Iris pigment epithelial cell (primary cell): Measurements from ENCODE around the gene CKAP2L.

Experiments used
- DNase-seq: peaks from one replicate; pipeline ENCODE4 v3.0.0-alpha.2; 2011; ENCODE audit warnings: low read depth

Gene CKAP2L, protein sequence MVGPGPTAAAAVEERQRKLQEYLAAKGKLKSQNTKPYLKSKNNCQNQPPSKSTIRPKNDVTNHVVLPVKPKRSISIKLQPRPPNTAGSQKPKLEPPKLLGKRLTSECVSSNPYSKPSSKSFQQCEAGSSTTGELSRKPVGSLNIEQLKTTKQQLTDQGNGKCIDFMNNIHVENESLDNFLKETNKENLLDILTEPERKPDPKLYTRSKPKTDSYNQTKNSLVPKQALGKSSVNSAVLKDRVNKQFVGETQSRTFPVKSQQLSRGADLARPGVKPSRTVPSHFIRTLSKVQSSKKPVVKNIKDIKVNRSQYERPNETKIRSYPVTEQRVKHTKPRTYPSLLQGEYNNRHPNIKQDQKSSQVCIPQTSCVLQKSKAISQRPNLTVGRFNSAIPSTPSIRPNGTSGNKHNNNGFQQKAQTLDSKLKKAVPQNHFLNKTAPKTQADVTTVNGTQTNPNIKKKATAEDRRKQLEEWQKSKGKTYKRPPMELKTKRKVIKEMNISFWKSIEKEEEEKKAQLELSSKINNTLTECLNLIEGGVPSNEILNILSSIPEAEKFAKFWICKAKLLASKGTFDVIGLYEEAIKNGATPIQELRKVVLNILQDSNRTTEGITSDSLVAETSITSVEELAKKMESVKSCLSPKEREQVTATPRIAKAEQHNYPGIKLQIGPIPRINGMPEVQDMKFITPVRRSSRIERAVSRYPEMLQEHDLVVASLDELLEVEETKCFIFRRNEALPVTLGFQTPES

GRCh38 chr2:112764071-112765044 lies at the start of gene CKAP2L:
CKAP2L (minus strand) TSS chr2:112764609; CDS start chr2:112764598, 11 bp downstream.
- DNase-seq = peak; percentile 99

DNA sequence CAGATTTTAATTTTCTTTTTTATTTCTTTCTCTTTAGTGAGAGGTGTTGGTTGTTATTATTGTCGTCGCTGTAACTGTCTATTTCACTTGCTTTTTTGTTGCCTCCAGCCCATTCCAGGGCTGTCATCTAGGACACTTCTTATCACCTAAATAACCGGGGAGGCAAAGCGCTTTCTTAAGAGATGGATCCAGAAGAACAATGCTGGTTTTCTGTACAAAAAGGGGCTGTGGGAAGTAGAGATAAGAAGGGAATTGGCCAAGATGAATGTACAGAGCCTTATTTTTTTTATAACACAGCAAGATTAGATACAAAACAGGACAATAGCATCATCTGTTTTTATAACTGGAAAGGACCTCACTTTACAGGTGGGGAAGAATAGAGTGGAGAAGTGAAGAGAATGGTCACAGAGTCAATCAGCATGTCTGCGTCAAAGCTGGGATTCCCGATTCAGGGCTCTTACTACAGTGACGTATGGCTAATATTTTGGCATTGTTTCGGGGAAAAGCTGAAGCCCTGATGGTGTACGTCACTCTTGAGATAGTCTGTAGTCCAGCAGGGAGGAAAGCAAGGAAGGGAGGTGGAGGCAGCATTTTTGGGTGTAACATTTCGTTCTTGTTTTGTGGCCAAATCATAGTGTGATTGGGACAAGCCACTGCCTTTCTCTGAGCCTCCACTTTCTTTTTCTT lies 49.0 kb upstream of the CKAP2L start:
- no peak for DNase-seq

DNA sequence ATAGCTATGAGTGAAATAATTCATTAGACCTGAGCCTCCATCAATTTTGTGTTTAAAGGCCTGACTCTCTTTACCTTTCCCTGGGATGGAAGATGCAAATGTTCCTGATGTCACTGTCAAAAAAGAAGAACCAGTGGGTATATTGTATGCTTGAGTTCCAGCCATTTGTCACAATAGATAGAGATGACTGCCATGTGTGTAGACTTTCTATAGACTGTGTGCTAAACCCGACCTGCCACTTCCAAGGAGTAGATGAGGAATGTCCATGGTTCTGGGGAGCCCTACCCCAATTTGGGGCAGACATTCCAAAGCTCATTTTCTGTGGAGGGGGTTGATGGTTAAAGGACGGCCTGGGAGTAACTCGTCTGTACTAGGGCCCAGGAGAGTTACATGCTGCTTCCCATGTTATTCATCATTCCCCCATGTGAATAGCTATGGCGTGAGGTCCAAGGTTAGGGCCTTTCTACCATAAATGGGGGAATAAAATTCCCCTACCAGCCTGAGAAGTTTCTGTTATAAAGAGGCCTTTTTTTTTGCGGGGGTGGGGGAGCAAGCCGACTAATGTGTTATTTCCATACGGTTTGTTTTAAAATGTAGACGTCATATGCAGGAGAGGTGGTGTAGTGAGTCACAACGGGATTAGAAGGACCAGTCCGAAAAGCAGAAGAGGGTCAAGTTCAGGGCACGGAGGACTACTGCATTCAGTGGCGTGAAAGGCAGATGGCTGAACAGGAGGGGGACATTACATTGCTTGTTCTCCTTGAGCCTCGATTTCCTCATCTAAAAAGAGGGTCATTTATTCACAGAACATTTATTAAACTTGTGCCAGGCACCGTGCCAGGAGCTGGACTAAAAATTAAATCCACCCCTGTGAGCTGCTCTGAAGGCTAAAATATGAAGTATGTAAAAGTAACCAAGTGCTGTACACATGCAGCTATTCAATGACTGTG lies 48.2 kb upstream of the CKAP2L start:
- peak; percentile 91 for DNase-seq

- DNase-seq = peak; percentile 89
Observed at GRCh38 chr2:112811841-112812306, 47.5 kb upstream of the CKAP2L start.

- DNase-seq = no peak
Observed at GRCh38 chr2:112811276-112811831, 46.9 kb upstream of the CKAP2L start.

- no peak for DNase-seq
Observed at GRCh38 chr2:112809112-112809511, 44.7 kb upstream of the CKAP2L start.

- no peak for DNase-seq
Observed at GRCh38 chr2:112807233-112807807, 42.9 kb upstream of the CKAP2L start.

- no peak for DNase-seq
Observed at GRCh38 chr2:112805542-112805941, 41.1 kb upstream of the CKAP2L start.

GRCh38 chr2:112803691-112804521 lies 39.5 kb upstream of the CKAP2L start:
- peak; percentile 94 for DNase-seq

- DNase-seq = no peak
Observed at GRCh38 chr2:112800881-112801583, 36.6 kb upstream of the CKAP2L start.

- peak; percentile 37 for DNase-seq
Observed at GRCh38 chr2:112798979-112799975, 34.9 kb upstream of the CKAP2L start.

DNA sequence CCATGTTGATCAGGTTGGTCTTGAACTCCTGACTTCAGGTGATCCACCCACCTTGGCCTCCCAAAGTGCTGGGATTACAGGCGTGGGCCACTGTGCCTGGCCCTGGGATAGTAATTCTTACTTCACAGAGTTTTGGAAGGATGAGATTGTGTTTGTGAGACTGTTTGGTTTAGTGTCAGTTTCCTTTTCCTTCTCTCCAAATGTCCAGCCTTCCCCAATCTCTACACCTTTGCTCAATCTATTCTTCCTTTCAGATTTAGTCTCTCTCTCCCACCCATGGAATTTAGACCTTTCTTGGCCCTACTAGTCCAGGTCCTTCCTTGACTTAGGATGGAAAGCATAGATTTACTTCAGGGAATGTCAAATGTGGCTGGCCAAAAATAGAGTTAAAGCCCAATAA lies 32.1 kb upstream of the CKAP2L start:
- DNase-seq = no peak

DNA sequence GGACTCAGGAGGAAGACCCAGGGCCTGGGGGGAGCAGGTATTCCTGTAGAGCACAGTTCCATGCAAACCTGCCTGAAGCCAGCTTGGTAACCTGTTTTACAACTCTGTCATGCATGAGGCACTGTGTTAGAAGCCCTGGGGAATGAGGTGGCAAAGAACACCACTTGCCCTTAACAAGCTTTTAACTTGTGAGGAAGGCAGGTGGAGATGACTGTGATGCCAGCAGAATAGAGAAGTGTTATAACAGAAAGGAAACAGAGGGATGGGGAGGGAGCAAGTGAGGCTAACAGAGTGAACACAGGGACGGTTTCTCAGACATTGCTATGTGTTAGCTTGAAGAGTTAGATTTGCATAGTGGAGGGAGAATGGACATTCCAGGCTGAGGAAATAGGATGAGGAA lies 31.4 kb upstream of the CKAP2L start:
- no peak for DNase-seq

- DNase-seq = no peak
Observed at GRCh38 chr2:112794841-112795240, 30.4 kb upstream of the CKAP2L start.

GRCh38 chr2:112794131-112794733 lies 29.8 kb upstream of the CKAP2L start:
- DNase-seq = peak; percentile 95

- DNase-seq = peak; percentile 46
Observed at GRCh38 chr2:112793449-112793978, 29.1 kb upstream of the CKAP2L start.
